Panc1 (cell line): ENCODE measurements around the gene MOV10. TPM values are rescaled to one million over a fixed set of nuclear protein-coding genes. Genes with fewer than 3 reads are reported as not detected.

Experiments used
- ATAC-seq: fragments of 200-7000 bp; cut with Tn5 transposase; 2 replicates; pipeline ENCODE4 v1.9.1; 2020; ENCODE audit warnings: mild to moderate bottlenecking, moderate library complexity
- BruUV-seq: library from RNA; stranded (reverse); fragments of 400-500 nt; replicated peaks from 2 replicates; lab custom pipeline; 2021; lab: Mats Ljungman, UMichigan
- CTCF ChIA-PET: fragments of 300-600 bp; sonication (Branson Sonifier 250); formaldehyde crosslinking; loops from one replicate; lab custom pipeline; 2022; ENCODE audit warnings: antibody characterized with exemption; lab: Charles Lee
- POLR2A ChIA-PET: fragments of 300-600 bp; sonication (Branson Sonifier 250); formaldehyde crosslinking; loops from one replicate; lab custom pipeline; 2022; ENCODE audit warnings: antibody characterized with exemption; lab: Charles Lee
- DNase-seq: peaks from one replicate; pipeline ENCODE4 v3.0.0-alpha.2; 2010; ENCODE audit warnings: low read depth, low spot score
- H3K27ac ChIP-seq: 2 replicates; pipeline ENCODE4 v1.5.1; 2011; ENCODE audit warnings: mild to moderate bottlenecking, low read length, inconsistent platforms
- H3K27me3 ChIP-seq: fragments of 200-500 bp; sonication (Bioruptor generic); 2 replicates; pipeline ENCODE4 v1.6.0; 2014; ENCODE audit warnings: low read length, inconsistent platforms; ENCODE audit not compliant: control insufficient read depth, insufficient read depth
- H3K36me3 ChIP-seq: fragments of 200-500 bp; sonication (Bioruptor generic); 2 replicates; pipeline ENCODE4 v1.5.1; 2014; ENCODE audit warnings: inconsistent platforms, mild to moderate bottlenecking, low read length, moderate library complexity; ENCODE audit not compliant: control insufficient read depth, insufficient read depth
- H3K4me1 ChIP-seq: 2 replicates; pipeline ENCODE4 v1.5.1; 2011; ENCODE audit warnings: inconsistent platforms, mild to moderate bottlenecking, low read length, moderate library complexity; ENCODE audit not compliant: control insufficient read depth, insufficient read depth
- H3K4me3 ChIP-seq, 2 experiments: 2 replicates each; pipeline ENCODE4 v1.5.1; 2011 to 2012; ENCODE audit warnings: low read depth in 2 of 2, low read length in 2 of 2, mild to moderate bottlenecking in 2 of 2, inconsistent platforms in 1 of 2, moderate library complexity in 1 of 2
- H3K9me3 ChIP-seq: fragments of 200-500 bp; sonication (Bioruptor generic); 2 replicates; pipeline ENCODE4 v1.5.1; 2014; ENCODE audit warnings: low read depth, mild to moderate bottlenecking, inconsistent platforms, low read length, moderate library complexity; ENCODE audit not compliant: control insufficient read depth, insufficient read depth
- SIN3A ChIP-seq: IDR thresholded peaks from 2 replicates; pipeline ENCODE4 v1.6.1; 2012; ENCODE audit warnings: low read depth, mild to moderate bottlenecking, low read length, moderate library complexity, borderline replicate concordance; ENCODE audit not compliant: insufficient read depth
- TCF7L2 ChIP-seq: IDR thresholded peaks from 2 replicates; pipeline ENCODE4 v1.6.1; 2011; ENCODE audit warnings: mild to moderate bottlenecking, low read depth, low read length, inconsistent platforms
- in situ Hi-C: cut with HindIII; loops from 2 replicates; pipeline ENCODE4 v1.10.0; 2016; ENCODE audit warnings: low sequenced_read_pairs, low pct_unique_long_range_greater_than_20kb
- intact Hi-C: fragments of 100-400 bp; cut with micrococcal nuclease; formaldehyde crosslinking; loops from one replicate; pipeline ENCODE4 v1.10.0; 2022; ENCODE audit not compliant: unreplicated experiment
- total RNA-seq: library from RNA; stranded (reverse); gene quantifications from one replicate; pipeline ENCODE4 v1.2.1, GENCODE V29; 2021; ENCODE audit not compliant: unreplicated experiment
- TF ChIP-seq, protein P1 (sequence below): fragments of 450-650 bp; IDR thresholded peaks from 2 replicates; pipeline ENCODE4 v1.5.1; 2017; ENCODE audit warnings: mild to moderate bottlenecking
- TF ChIP-seq, protein P2 (sequence below), 2 experiments: IDR thresholded peaks; 2 replicates each; pipeline ENCODE4 v1.6.1; 2011 to 2012; ENCODE audit warnings: low read depth in 2 of 2, control low read depth in 1 of 2, low read length in 1 of 2, mild to moderate bottlenecking in 1 of 2, moderate library complexity in 1 of 2; ENCODE audit not compliant: insufficient read depth in 1 of 2

The MOV10 gene
- total RNA-seq, 1 experiment from 2014 or later: 106 TPM

DNA sequence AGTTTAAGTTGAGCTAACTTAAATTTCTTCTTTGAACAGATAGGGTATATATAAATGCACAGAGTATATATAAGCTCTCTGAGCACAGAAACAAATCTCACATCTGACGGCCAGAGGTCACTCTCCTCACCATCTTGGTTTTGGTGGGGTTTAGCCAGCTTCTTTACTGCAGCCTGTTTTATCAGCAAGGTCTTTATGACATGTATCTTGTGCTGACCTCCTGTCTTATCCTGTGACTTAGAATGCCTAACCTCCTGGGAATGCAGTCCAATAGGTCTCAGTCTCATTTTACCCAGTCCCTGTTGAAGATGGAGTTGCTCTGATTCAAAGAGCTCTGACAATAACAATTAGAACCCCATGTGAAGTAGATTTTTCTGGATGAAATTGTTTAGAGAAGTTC is 1.6 kb upstream of the MOV10 start:
- Histone ChIP-seq H3K36me3 (no peaks in the 10 kb centered on the region; the same call in 1 of the 2 replicates), H3K9me3 (no peaks in the 10 kb centered on the region), H3K27me3 (no peaks in the 10 kb centered on the region), H3K4me1 (peaks cover 21% of the 10 kb centered on the region), H3K4me3 (no peak overlapping the region), H3K27ac (peak overlapping the region; percentile 84; the same call in 1 of the 2 replicates)
- intact Hi-C loops (no loop called here), in situ Hi-C loops (no loop called here)
- POLR2A ChIA-PET: interaction anchor here (0.7 kb wide), 1 partner anchor 37 kb away, joined by 4 read pairs; no protein-coding TSS in a partner anchor
- DNase-seq: no peak
- TF ChIP-seq, protein P1, sequence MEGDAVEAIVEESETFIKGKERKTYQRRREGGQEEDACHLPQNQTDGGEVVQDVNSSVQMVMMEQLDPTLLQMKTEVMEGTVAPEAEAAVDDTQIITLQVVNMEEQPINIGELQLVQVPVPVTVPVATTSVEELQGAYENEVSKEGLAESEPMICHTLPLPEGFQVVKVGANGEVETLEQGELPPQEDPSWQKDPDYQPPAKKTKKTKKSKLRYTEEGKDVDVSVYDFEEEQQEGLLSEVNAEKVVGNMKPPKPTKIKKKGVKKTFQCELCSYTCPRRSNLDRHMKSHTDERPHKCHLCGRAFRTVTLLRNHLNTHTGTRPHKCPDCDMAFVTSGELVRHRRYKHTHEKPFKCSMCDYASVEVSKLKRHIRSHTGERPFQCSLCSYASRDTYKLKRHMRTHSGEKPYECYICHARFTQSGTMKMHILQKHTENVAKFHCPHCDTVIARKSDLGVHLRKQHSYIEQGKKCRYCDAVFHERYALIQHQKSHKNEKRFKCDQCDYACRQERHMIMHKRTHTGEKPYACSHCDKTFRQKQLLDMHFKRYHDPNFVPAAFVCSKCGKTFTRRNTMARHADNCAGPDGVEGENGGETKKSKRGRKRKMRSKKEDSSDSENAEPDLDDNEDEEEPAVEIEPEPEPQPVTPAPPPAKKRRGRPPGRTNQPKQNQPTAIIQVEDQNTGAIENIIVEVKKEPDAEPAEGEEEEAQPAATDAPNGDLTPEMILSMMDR: no peak
- no peak for TF ChIP-seq SIN3A
- no peak for TF ChIP-seq TCF7L2
- no TSS peak for BruUV-seq
- no peak for ATAC-seq
- CTCF ChIA-PET: interaction anchor here (0.6 kb wide), 1 partner anchor 207 kb away, joined by 3 read pairs; no protein-coding TSS in a partner anchor

DNA sequence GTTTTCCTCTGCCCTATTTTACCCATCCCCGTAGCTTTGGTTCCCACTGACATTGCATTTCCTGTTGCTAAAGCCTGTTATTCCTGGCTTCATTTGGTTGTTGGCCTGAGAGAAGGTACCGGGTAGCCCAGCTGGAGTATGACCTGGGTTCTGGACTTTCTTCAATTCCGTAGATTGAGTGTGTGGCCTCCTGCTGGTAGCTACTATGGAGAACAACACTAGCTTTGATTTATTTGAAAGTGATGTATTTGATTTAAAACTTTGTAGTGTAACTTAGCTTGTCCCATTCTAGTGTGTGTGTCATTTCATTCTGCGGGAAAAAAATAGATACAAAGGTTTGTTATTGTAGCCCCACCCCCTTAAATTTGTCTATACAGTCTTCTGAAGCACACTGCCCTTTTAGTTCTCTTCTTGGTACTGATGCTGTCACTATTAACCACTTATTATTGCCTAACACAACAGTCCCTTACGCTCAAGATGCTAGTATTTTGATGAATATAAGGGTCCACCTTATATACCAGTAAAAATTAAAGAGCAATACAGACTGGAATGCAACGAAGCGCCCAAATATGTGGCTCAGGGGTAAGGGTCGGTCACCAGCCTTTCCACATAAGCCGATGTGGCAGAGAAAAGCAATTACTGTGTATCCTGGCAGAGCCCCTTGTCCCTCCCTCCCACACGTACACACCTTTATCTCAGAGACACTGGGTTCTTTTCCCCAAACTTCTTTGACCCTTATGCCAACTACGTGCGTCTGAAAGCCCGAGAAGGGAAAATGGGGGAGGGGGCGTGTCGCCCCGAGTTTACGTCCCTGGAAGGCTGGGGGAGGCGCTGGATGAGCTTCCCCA is 643 bp upstream of the MOV10 start:
- H3K27me3 ChIP-seq: no peaks in the 10 kb centered on the region
- peak overlapping the region; percentile 84 for H3K27ac ChIP-seq
- TF ChIP-seq, protein P2, sequence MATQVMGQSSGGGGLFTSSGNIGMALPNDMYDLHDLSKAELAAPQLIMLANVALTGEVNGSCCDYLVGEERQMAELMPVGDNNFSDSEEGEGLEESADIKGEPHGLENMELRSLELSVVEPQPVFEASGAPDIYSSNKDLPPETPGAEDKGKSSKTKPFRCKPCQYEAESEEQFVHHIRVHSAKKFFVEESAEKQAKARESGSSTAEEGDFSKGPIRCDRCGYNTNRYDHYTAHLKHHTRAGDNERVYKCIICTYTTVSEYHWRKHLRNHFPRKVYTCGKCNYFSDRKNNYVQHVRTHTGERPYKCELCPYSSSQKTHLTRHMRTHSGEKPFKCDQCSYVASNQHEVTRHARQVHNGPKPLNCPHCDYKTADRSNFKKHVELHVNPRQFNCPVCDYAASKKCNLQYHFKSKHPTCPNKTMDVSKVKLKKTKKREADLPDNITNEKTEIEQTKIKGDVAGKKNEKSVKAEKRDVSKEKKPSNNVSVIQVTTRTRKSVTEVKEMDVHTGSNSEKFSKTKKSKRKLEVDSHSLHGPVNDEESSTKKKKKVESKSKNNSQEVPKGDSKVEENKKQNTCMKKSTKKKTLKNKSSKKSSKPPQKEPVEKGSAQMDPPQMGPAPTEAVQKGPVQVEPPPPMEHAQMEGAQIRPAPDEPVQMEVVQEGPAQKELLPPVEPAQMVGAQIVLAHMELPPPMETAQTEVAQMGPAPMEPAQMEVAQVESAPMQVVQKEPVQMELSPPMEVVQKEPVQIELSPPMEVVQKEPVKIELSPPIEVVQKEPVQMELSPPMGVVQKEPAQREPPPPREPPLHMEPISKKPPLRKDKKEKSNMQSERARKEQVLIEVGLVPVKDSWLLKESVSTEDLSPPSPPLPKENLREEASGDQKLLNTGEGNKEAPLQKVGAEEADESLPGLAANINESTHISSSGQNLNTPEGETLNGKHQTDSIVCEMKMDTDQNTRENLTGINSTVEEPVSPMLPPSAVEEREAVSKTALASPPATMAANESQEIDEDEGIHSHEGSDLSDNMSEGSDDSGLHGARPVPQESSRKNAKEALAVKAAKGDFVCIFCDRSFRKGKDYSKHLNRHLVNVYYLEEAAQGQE (IDR thresholded peaks at IDR 0.05; ENCODE audit: insufficient read depth in 1 of 2, low read depth in 2 of 2, low read length in 1 of 2): no peak
- TF ChIP-seq, protein P1: peak; percentile 67
- TF ChIP-seq SIN3A: no peak
- H3K36me3 ChIP-seq: no peaks in the 10 kb centered on the region; the same call in 1 of the 2 replicates
- BruUV-seq: no TSS peak
- ATAC-seq (peak; percentile 63), DNase-seq (peak; percentile 33)
- peaks cover 24% of the 10 kb centered on the region for H3K4me1 ChIP-seq
- ChIA-PET CTCF (interaction anchor here (0.6 to 0.9 kb wide), 3 partner anchors 9 to 280 kb away, joined by 3 to 11 read pairs (median 3); no protein-coding TSS in a partner anchor), POLR2A (interaction anchor here (0.7 kb wide), 1 partner anchor 38 kb away, joined by 4 read pairs; no protein-coding TSS in a partner anchor)
- no peaks in the 10 kb centered on the region for H3K9me3 ChIP-seq
- peak overlapping the region; percentile 73 to 79 for H3K4me3 ChIP-seq
- intact Hi-C loops: no loop called here
- in situ Hi-C loops: no loop called here
